ENCODE measurements around the gene FAM43B.

The FAM43B gene

DNA sequence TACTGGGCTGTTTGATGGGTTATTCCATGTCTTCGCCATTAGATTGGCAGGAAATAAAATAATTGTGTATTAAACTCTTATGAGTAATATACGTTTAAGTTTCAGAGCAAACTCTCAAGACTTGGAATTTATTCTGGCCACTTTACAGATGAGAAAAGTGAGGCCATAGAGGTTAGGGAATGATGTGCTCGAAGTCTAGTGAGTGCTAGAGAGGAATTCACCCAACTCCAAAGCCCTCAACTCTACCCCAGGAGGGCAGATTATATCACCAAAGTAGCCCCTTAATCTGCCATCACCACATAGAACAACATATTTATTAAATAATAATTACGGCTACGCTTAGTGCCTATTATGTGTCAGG lies 44.0 kb upstream of the FAM43B start:
- TF ChIP-seq, protein P1, sequence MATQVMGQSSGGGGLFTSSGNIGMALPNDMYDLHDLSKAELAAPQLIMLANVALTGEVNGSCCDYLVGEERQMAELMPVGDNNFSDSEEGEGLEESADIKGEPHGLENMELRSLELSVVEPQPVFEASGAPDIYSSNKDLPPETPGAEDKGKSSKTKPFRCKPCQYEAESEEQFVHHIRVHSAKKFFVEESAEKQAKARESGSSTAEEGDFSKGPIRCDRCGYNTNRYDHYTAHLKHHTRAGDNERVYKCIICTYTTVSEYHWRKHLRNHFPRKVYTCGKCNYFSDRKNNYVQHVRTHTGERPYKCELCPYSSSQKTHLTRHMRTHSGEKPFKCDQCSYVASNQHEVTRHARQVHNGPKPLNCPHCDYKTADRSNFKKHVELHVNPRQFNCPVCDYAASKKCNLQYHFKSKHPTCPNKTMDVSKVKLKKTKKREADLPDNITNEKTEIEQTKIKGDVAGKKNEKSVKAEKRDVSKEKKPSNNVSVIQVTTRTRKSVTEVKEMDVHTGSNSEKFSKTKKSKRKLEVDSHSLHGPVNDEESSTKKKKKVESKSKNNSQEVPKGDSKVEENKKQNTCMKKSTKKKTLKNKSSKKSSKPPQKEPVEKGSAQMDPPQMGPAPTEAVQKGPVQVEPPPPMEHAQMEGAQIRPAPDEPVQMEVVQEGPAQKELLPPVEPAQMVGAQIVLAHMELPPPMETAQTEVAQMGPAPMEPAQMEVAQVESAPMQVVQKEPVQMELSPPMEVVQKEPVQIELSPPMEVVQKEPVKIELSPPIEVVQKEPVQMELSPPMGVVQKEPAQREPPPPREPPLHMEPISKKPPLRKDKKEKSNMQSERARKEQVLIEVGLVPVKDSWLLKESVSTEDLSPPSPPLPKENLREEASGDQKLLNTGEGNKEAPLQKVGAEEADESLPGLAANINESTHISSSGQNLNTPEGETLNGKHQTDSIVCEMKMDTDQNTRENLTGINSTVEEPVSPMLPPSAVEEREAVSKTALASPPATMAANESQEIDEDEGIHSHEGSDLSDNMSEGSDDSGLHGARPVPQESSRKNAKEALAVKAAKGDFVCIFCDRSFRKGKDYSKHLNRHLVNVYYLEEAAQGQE (IDR thresholded peaks at IDR 0.05; ENCODE audit: low read depth), result no peak
- TF ChIP-seq EP300 (IDR thresholded peaks at IDR 0.05; ENCODE audit: borderline replicate concordance) (no peak), CREB1 (IDR thresholded peaks at IDR 0.05; ENCODE audit: low read depth) (no peak), NFIC (IDR thresholded peaks at IDR 0.05) (no peak), TEAD4 (IDR thresholded peaks at IDR 0.05) (no peak), CEBPB (IDR thresholded peaks at IDR 0.05) (no peak), EGR1 (IDR thresholded peaks at IDR 0.05) (no peak), ZBTB7A (IDR thresholded peaks at IDR 0.05; ENCODE audit: low read depth) (no peak), RAD21 (IDR thresholded peaks at IDR 0.05; ENCODE audit: low read depth) (no peak)
- TF ChIP-seq, protein P2, sequence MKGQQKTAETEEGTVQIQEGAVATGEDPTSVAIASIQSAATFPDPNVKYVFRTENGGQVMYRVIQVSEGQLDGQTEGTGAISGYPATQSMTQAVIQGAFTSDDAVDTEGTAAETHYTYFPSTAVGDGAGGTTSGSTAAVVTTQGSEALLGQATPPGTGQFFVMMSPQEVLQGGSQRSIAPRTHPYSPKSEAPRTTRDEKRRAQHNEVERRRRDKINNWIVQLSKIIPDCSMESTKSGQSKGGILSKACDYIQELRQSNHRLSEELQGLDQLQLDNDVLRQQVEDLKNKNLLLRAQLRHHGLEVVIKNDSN (IDR thresholded peaks at IDR 0.05), result no peak
- TF ChIP-seq, protein P3, sequence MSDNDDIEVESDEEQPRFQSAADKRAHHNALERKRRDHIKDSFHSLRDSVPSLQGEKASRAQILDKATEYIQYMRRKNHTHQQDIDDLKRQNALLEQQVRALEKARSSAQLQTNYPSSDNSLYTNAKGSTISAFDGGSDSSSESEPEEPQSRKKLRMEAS (IDR thresholded peaks at IDR 0.05), result no peak

DNA sequence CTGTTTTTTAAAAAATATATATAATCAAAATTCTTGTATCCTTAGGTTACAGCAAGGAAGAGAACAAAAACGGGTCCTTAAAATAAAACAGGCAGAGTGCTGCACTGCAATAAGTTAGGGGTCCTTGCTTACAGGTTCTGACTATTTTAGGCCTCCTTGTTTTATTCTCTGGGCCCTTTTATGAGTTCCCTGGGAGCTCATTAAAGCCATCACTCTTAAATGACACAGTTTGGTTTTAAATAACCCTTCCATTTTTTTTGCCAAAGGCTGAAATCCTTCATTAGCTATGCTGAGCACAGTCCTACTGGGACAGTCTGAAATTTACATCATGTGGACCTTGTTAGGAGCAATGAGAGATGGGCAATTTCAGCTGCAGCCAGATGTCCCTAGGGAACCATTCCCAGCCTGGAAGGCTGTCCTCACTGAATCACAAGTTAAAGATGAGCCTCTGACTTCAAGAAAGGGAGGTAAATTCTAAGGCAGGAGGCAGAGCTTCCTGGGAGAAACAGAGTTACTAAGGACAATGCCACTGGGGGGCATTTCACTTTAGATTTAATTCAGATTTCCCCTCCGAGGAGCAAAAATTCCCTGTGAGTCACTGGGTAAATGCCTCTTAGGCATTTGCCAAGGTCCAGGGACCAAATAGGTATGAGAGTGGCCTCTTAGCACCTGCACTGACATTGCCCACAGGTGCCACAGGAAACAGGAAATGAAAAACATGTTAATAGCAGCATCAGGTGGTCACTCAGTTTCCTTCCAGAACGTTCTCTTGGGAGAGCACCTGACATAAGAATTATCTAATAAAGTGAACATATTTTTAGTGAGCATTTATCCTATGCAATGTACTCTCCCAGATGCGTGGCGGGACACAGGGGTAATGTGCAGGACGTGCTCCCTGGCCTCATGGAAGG lies 40.6 kb upstream of the FAM43B start:
- TF ChIP-seq TEAD4 (IDR thresholded peaks at IDR 0.05), result no peak
- TF ChIP-seq TAF1 (IDR thresholded peaks at IDR 0.05; ENCODE audit: low read depth), result no peak
- no peak for TF ChIP-seq EP300 (IDR thresholded peaks at IDR 0.05; ENCODE audit: borderline replicate concordance)
- no peak for TF ChIP-seq EGR1 (IDR thresholded peaks at IDR 0.05)
- TF ChIP-seq FOXM1 (IDR thresholded peaks at IDR 0.05; ENCODE audit: borderline replicate concordance, low read depth), result no peak
- TF ChIP-seq CEBPB (IDR thresholded peaks at IDR 0.05), result no peak
- no peak for TF ChIP-seq RAD21 (IDR thresholded peaks at IDR 0.05; ENCODE audit: low read depth)
- TF ChIP-seq NFIC (IDR thresholded peaks at IDR 0.05), result no peak
- TF ChIP-seq, protein P2 (IDR thresholded peaks at IDR 0.05), result no peak
- TF ChIP-seq CREB1 (IDR thresholded peaks at IDR 0.05; ENCODE audit: low read depth), result no peak
- no peak for TF ChIP-seq YY1 (IDR thresholded peaks at IDR 0.05; ENCODE audit: low read depth)
- TF ChIP-seq, protein P3 (IDR thresholded peaks at IDR 0.05), result no peak

DNA sequence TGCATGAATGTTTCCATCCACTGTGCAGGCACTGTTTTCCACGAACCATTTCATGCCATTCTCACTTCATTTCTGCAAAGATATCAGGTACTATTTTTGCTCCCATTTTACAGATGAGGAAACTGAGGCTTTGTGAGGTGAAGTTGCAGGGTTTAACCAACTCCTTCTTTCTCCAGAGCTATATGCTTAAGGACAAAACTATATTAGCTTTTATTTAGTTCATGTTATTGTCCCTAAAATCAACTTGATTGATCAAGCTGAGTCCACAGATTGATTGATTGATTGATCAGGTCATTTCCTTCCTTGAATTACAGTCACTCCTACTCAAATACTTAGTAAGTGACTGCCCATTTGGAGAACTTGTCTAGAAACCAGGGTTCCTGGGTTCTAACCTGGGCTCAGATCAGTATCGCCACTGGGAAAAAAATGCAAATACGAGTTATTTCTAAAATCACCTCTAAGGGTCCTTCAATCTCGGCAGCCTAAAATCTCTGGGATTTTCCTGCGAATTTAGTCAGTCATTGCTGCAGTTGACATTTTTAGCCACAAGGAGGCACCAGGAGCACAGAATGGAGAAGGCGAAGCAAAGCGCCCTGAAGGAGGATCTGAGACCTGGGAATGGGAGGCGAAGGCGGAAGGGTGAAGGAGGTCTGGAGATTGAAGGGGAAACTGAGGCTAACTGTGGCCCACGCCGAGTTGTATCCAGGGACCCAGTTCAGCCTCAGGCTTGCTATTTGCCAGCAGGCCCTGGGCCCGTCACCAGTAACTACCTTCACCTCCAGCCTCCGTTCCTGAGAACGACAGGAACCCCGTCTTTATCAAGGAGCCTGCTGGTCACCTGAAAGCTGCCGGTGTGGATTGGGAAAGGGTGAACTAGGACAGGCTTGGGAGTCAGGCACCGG lies 30.2 kb upstream of the FAM43B start:
- TF ChIP-seq, protein P2 (IDR thresholded peaks at IDR 0.05), result no peak
- TF ChIP-seq CREB1 (IDR thresholded peaks at IDR 0.05; ENCODE audit: low read depth) (no peak), TAF1 (IDR thresholded peaks at IDR 0.05; ENCODE audit: low read depth) (no peak), RAD21 (IDR thresholded peaks at IDR 0.05; ENCODE audit: low read depth) (peak; percentile 97), EGR1 (IDR thresholded peaks at IDR 0.05) (no peak)

DNA sequence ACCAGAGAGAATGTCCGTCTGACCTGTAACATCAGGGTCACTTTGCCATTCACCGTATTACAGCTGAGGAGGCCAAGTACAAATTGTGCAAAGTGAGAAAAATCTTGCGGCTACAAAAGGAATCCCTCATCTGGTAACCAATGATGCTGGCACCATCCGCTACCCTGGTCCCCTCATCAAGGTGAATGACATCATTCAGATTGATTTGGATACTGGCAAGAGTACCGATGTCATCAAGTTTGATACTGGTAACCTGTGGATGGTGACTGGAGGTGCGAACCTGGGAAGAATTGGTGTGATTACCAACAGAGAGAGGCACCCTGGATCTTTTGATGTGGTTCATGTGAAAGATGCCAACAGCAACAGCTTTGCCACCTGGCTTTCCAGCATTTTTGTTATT lies 26.1 kb upstream of the FAM43B start:
- TF ChIP-seq, protein P1 (IDR thresholded peaks at IDR 0.05; ENCODE audit: low read depth), result no peak
- no peak for TF ChIP-seq TAF1 (IDR thresholded peaks at IDR 0.05; ENCODE audit: low read depth)
- no peak for TF ChIP-seq EP300 (IDR thresholded peaks at IDR 0.05; ENCODE audit: borderline replicate concordance)
- no peak for TF ChIP-seq ZBTB7A (IDR thresholded peaks at IDR 0.05; ENCODE audit: low read depth)
- no peak for TF ChIP-seq TCF12 (IDR thresholded peaks at IDR 0.05; ENCODE audit: low read depth)
- TF ChIP-seq YY1 (IDR thresholded peaks at IDR 0.05; ENCODE audit: low read depth), result no peak
- TF ChIP-seq CEBPB (IDR thresholded peaks at IDR 0.05), result no peak
- TF ChIP-seq EGR1 (IDR thresholded peaks at IDR 0.05), result no peak
- TF ChIP-seq, protein P3 (IDR thresholded peaks at IDR 0.05), result no peak
- no peak for TF ChIP-seq RAD21 (IDR thresholded peaks at IDR 0.05; ENCODE audit: low read depth)
- no peak for TF ChIP-seq CREB1 (IDR thresholded peaks at IDR 0.05; ENCODE audit: low read depth)
